HG02884 (cell line): ENCODE data around the gene EIF2B1.

Experiments used
- ATAC-seq: cut with Tn5 transposase; IDR thresholded peaks from one replicate; pipeline ENCODE4 v1.9.1; 2021; ENCODE audit warnings: mild to moderate bottlenecking, moderate library complexity; ENCODE audit not compliant: unreplicated experiment

EIF2B1 gene

DNA sequence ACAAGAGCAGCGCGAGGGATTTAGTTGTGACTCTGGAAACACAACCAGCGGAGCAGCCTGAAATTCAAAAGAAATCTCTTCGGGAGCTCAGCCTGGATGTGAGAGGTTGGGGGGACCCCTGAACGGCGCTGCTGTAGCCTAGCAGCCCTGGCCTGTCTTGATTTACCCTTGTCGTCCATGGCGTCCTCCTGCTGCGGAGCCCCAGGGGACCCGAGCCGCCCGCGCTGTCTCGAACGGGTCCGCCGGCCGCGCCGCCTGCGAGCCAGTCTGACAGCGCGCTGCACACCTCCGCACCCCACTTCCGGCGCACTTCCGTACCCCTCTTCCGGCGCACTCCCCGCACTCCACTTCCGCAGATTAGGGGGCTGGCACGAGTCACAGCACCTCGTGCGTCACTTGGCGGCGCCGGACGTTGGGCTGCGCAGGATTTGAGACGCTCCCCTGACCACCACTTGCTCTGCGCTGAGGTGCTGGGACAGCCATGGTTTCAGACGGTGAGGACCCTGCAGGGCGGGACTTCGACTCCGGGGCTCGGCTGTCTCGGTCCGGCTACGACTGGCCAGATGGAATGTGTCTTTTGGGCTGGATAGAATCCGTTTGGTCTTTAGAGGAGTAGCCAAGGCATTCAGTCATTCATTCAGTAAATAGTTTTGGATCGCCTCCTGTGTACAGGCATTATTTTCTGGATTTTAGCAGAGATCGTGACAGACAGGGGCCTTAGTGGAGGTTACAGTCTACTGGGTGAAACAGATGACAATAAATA lies at the start of gene EIF2B1, which contains the start of gene GTF2H3:
Gene EIF2B1, minus strand, starts transcription at position 308 of the 763 bp plus-strand sequence. Its CDS starts 129 bp downstream, at position 179.
Gene GTF2H3, plus strand, starts transcription at position 451 of the 763 bp plus-strand sequence. Its CDS starts 31 bp downstream, at position 482.
- peak; percentile 96 for ATAC-seq

GRCh38 chr12:123681605-123682004 lies 48.1 kb upstream of the EIF2B1 start:
- peak; percentile 68 for ATAC-seq

DNA sequence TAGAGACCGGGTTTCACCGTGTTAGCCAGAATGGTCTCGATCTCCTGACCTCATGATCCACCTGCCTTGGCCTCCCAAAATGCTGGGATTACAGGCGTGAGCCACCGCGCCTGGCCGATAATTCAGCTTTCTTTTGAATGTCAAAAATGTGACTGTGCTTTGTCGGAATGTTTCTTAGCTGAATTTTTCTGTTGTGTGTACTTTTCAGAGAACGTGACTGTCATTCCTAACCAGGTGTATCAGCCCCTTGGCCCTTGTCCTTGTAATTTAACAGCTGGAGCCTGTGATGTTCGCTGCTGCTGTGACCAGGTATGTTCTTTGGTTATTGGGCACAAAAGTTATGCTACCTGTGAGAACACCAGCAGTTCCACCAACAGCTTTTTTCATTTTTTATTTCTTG lies 45.5 kb upstream of the EIF2B1 start:
- ATAC-seq = no peak

DNA sequence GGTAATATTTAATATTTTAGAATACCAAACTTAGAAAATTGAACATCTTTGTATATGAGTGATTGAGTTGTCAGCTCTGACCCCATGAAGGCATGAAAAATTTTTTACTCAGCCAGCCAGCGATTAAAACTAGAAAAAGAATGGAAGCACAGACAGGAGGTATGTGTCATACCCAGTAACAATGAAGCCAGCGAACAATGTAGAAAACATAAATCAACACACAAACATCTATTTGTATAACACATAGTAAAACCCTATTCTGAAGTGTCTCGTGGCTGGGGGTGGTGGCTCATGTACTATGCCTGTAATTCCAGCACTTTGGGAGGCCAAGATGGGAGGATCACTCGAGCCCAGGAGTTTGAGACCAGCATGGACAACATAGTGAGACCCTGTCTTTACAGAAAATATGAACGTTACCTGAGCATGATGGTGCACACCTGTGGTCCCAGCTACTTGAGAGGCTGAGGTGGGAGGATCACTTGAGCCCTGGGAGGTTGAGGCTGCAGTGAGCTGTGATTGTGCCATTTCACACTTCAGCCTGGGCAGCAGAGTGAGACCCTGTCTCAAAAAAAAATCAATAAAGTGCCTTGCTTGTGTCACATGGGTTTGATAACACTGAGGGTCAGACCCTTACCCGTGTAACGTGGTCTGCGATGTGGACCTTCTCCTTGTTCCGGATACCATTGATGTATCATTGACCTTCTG lies 43.3 kb upstream of the EIF2B1 start:
- ATAC-seq = no peak

DNA sequence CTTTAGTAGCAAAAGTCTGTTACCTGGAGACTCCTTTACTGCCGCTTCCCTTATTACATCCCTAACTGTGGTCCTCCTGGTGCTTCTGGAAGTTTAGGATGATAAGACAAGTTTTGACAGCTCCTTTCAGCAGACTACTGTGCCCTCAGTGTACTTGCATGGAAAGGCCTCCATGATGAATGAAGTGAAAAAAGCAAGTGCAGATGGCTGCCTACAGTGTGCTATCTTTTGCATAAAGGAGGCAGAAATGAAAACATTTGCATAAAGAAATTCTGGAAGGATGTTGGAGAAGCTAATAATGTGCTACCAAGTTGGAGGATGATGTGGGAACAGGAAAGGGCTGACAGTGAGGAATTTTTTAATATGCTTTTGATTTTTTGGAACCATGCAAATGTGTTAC lies 42.0 kb upstream of the EIF2B1 start:
- ATAC-seq = no peak

DNA sequence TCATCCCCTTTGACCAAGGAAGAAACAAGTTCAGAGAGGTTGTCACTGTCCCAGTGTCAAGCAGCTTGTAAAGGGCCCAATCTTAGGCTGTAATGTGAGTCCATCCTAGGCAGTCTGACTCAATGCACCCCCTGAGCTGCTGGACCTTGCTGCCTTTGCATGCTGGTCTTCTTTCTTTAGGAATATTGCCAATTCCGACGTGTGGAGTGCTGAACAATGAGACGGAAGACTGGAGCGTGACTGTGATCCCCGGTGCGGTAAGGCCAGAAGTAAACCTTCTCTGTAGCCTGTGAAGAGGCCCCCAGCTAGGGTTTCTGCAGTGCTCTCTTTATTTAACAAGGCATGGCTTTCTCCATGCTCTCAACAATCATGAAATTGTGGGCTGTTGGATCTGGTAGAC lies 38.4 kb upstream of the EIF2B1 start:
- ATAC-seq = no peak

DNA sequence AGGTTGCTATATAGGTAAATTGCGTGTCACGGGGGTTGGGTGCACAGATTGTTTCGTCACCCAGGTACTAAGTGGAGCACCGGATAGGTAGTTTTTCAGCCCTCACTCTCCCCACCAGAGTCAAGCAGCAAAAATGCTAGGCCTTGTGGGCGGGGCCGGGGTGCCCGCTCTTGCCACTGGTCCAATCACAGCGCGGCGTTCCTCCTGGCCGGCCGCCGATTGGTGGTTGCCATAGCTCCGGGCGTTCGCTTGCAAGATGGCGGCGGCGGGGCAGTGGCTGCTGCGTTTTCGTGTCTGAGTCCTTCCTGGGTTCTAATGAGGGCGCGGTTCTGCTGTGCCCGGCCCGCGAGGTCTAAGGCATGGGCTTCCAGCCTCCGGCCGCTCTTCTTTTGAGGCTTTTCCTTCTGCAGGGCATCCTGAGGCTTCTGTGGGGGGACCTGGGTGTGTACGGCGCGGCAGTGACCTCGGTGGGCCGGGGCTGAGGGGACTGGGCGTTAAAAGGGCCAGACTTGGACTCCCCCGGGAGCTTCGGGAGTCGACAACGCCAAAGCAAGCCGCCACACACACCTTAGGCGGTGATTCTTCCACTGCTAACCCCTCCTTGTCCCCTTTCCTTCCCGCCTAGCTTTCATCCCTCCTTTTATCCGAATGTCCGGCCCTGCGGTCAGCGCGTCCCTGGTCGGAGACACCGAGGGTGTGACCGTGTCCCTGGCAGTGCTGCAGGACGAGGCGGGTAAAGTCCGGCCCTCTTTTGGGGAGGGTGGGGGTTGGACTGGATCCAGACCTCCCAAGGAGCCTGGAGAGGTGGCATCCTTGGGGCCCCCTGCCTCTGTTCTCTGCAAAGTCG lies 37.6 kb upstream of the EIF2B1 start, which contains the start of gene TCTN2:
Gene TCTN2, plus strand, starts transcription at position 232 of the 847 bp plus-strand sequence. Its CDS starts 128 bp downstream, at position 360.
- ATAC-seq = peak; percentile 98

DNA sequence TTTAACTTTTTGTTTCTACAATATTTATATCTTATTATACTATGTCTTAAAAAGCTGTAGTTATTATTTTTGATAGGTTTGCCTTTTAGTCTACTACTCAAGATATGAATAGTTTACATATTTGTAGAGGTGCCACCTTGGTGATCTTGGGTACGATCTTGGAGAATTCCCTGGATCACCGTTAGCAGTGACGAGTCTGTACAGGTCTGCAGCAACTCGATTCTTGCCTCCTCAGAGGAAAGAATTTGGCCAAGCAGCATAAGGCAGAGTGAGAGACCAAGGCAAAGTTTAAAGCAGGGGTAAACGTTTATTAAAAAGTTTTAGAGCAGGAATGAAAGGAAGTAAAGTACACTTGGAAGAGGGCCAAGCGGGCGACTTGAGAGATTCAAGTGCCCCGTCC lies 34.3 kb upstream of the EIF2B1 start:
- no peak for ATAC-seq

- no peak for ATAC-seq
Measured at GRCh38 chr12:123659996-123660727, 26.7 kb upstream of the EIF2B1 start.

- ATAC-seq = no peak
Measured at GRCh38 chr12:123657211-123657610, 23.7 kb upstream of the EIF2B1 start.

DNA sequence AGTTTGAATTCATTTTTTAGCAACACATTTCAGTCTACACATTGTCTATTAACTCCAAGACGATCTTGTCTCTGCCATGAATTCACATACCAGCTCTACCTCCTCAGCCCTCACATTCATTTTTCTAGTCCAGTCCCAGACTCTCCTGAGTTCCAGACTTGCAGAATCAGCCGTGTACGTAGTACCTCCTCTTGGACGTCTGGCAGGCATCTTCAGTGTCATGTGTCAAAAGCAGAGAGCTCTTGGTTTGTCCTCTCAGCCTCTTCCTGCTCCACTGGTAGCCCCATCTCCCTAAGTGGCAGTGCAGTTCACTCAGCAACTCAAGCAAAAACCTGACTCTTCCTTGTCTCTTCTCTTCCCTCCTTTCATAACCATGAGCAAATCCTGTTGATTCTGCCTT lies 22.9 kb upstream of the EIF2B1 start:
- ATAC-seq = no peak

DNA sequence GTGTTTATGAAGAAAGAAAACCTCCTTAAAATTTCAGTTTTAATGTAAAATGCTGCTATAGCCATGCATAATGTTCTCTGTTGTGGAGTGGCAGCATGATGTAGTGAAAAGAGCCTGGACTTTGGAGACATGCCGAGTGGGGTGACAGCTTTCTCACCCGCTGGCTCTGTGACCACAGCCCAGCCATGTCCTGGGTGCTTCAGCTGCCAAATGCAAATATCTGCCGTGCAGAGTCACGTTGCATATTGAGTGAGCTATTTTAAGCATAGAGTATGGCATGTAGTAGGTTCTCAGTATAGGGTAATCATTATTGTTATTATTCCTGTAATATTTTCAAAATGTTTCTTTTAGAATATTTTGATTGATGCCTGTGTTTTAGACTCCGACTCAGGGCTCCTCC lies 21.9 kb upstream of the EIF2B1 start:
- ATAC-seq = peak; percentile 78

DNA sequence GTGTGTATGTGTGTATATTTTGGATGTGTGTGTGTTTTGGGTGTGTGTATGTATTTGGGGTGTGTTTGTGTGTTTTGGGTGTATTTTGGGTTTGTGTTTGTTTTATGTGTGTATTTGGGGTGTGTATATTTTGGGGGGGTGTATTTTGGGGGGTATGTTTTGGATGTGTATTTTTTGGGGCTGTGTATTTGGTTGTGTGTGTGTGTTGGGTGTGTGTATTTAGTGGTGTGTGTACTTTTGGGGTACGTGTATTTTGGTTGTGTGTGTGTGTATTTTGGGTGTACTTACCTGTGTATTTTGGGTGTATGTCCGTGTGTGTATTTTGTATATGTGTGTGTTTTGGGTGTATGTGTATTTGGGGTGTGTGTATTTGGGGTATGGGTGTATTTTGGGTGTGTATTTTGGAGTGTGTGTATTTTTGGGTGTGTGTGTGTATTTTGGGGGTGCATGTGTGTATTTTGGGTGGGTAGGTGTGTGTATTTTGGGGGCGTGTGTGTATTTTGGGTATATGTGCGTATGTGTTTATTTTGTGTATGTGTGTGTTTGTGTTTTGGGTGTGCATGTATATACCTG lies 20.7 kb upstream of the EIF2B1 start:
- no peak for ATAC-seq

DNA sequence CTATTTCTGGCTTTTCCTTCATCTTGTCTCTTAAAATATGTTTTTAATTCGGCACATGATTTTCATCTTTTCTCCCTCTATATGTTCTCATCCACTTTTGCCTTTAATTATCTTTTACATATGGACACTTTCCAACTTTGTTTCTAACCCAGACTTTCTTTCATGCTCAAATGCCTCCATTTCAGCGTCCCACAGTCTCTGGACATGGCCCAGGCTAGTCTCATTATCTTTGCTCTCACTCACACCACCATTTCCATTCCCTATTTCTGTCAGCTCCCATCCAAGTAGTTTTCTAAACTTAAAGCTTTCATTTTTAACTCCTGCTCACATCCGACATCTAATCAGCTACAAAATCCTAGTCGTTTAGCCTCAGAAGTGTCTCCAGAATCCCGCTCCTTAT lies 14.9 kb upstream of the EIF2B1 start:
- no peak for ATAC-seq

DNA sequence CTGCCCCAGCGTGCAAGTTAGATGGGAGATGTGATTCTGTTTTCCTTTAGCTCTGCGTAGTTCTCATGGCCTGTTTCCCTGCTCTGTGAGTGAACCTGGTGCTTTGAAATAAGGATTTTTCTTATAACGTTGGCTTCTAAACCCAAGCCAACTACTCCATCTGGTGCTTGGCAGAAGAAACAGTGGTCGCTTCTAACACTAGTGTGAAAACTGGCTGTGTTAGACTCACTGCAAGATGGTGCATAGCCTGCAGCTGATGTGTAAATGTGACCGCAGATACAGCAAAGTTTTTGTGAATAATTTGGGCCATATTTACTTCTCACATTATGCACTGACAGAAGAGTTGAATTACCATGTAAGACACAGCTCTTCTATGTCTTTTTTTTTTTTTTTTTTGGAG lies 12.4 kb upstream of the EIF2B1 start:
- no peak for ATAC-seq

DNA sequence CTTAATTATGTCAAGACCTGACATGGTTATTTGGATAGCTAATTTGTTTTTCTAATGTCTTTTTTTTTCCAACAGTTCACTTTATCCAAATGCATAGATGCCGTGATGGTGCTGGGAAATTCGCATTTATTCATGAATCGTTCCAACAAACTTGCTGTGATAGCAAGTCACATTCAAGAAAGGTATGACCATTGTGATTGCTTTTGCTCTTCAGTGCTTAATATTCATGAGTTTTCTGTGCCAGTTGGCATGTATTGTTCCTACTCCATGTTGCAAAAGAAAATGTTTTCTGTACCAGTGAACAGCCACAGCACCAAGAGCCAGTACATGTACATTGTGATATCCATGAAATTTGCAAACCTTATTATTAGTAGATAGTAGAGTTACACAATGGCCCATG lies 11.9 kb upstream of the EIF2B1 start:
- no peak for ATAC-seq

DNA sequence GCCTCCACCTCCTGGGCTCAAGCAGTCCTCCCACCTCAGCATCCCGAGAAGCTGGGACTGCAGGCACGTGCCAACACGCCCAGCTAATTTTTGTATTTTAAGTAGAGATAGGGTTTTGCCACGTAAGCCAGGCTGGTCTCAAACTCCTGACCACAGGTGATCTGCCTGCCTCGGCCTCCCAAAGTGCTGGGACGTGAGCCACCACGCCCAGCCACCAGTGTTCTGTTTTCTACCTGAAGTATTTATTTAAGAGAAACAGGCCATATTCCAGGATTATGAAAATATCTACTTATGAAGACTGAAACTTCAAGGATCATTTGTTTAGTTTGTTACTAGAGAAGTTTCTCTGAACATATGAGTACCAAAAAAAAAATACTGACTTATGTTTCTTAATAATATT lies 10.4 kb upstream of the EIF2B1 start:
- no peak for ATAC-seq

DNA sequence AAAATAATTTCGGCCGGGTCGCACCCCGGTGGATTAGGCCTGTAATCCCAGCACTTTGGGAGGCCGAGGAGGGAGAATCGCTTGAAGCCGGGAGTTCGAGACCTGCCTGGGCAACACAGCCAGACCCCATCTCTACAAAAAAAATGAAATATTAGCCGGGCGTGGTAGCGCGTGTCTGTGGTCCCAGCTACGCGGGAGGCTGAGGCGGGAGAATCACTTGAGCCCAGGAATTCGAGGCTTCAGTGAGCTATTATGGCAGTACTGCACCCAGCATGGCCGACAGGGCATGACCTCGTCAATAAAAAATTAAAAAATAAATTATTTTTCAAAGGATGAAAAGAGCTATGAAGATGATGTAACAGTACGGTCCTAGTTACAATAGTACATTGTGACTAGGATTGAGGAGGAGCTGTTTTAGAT lies 666 bp upstream of the EIF2B1 start:
- ATAC-seq = peak; percentile 2

GRCh38 chr12:123621619-123622530 lies 11.6 kb downstream of the EIF2B1 start:
- no peak for ATAC-seq
